H1 (cell line): ENCODE data around the gene TRIM31. TPM values are rescaled to one million over a fixed set of nuclear protein-coding genes. Genes with fewer than 3 reads are reported as not detected.
A peak's percentile ranks its signal among the peaks of the same experiment; 100 is the strongest.

Experiments used
- CTCF ChIA-PET: fragments of 300-600 bp; sonication (Branson Sonifier 250); formaldehyde crosslinking; loops from one replicate; lab custom pipeline; 2021; ENCODE audit not compliant: partially characterized antibody; lab: Charles Lee
- POLR2A ChIA-PET: fragments of 300-600 bp; sonication (Branson Sonifier 250); formaldehyde crosslinking; loops from one replicate; lab custom pipeline; 2021; ENCODE audit warnings: inconsistent platforms; ENCODE audit not compliant: partially characterized antibody; lab: Charles Lee
- DNase-seq, 2 experiments: peaks; one replicate each; pipeline versions ENCODE4 v3.0.0 to v3.0.0-alpha.2; 2010 to 2022; ENCODE audit warnings: low spot score in 2 of 2, low read depth in 1 of 2, mixed read lengths in 1 of 2
- FAIRE-seq: peaks from 2 replicates; lab custom pipeline; 2011; peaks lifted over from hg19 to GRCh38; lab: Jason Lieb, UNC
- H2AFZ ChIP-seq: 2 replicates; pipeline ENCODE4 v1.8.1; 2012; ENCODE audit warnings: low read length, inconsistent platforms
- H2AK5ac ChIP-seq: 2 replicates; pipeline ENCODE4 v1.6.1; 2013; ENCODE audit warnings: low read depth, low read length
- H2BK120ac ChIP-seq: replicated peaks from 2 replicates; pipeline ENCODE3; 2013; ENCODE audit warnings: low read depth, low read length, inconsistent platforms
- H2BK12ac ChIP-seq: 2 replicates; pipeline ENCODE4 v1.6.1; 2013; ENCODE audit warnings: low read depth, low read length
- H2BK15ac ChIP-seq: 2 replicates; pipeline ENCODE4 v1.6.1; 2013; ENCODE audit warnings: low read length
- H2BK20ac ChIP-seq: 2 replicates; pipeline ENCODE4 v1.6.1; 2013; ENCODE audit warnings: low read length
- H2BK5ac ChIP-seq: 2 replicates; pipeline ENCODE4 v1.6.1; 2013; ENCODE audit warnings: low read depth, low read length
- H3K14ac ChIP-seq: 2 replicates; pipeline ENCODE4 v1.6.1; 2013; ENCODE audit warnings: inconsistent platforms; ENCODE audit not compliant: insufficient read length
- H3K18ac ChIP-seq: 2 replicates; pipeline ENCODE4 v1.6.1; 2013; ENCODE audit warnings: low read length; ENCODE audit errors: extremely low read depth
- H3K23ac ChIP-seq: 2 replicates; pipeline ENCODE4 v1.6.1; 2013; ENCODE audit warnings: inconsistent platforms; ENCODE audit not compliant: insufficient read length
- H3K23me2 ChIP-seq: 2 replicates; pipeline ENCODE4 v1.6.1; 2013; ENCODE audit warnings: low read depth, low read length
- H3K27ac ChIP-seq: 2 replicates; pipeline ENCODE4 v1.6.1; 2011; ENCODE audit warnings: low read depth, low read length, inconsistent platforms
- H3K27me3 ChIP-seq, 4 experiments: replicated peaks in 1 of 4; 1 replicate in 1 of 4; 2 replicates in 3 of 4; pipeline versions ENCODE4 v1.6.1 to v1.8.1; 2011 to 2013; ENCODE audit warnings: low read length in 3 of 4, mild to moderate bottlenecking in 3 of 4, inconsistent platforms in 2 of 4, mixed read lengths in 2 of 4, moderate library complexity in 1 of 4; ENCODE audit not compliant: control insufficient read depth in 3 of 4, insufficient read depth in 3 of 4; ENCODE audit errors: extremely low read depth in 1 of 4
- H3K36me3 ChIP-seq, 4 experiments: 2 replicates each; pipeline versions ENCODE4 v1.6.1 to v1.8.1; 2011 to 2013; ENCODE audit warnings: mild to moderate bottlenecking in 4 of 4, low read length in 3 of 4, moderate library complexity in 2 of 4, control low read depth in 1 of 4, inconsistent platforms in 1 of 4; ENCODE audit not compliant: insufficient read depth in 4 of 4, control insufficient read depth in 2 of 4
- H3K4ac ChIP-seq: replicated peaks from 2 replicates; pipeline ENCODE3; 2013; ENCODE audit warnings: low read length, low read depth, mixed read lengths, inconsistent platforms; ENCODE audit not compliant: insufficient read length
- H3K4me1 ChIP-seq, 4 experiments: replicated peaks in 1 of 4; 1 replicate in 1 of 4; 2 replicates in 3 of 4; pipeline versions ENCODE4 v1.6.1 to v1.8.1; 2011 to 2013; ENCODE audit warnings: low read length in 3 of 4, inconsistent platforms in 2 of 4, mixed read lengths in 1 of 4; ENCODE audit not compliant: insufficient read depth in 4 of 4, control insufficient read depth in 3 of 4
- H3K4me2 ChIP-seq, 2 experiments: 2 replicates each; pipeline versions ENCODE4 v1.6.1 to v1.8.1; 2011 to 2013; ENCODE audit warnings: low read depth in 2 of 2, low read length in 2 of 2, control low read depth in 1 of 2, inconsistent platforms in 1 of 2, mild to moderate bottlenecking in 1 of 2; ENCODE audit not compliant: insufficient read depth in 1 of 2
- H3K4me3 ChIP-seq, 4 experiments: fragments of 200-600, 300-600 bp in 1 of 4; sonication (generic), shearing (Covaris generic), sonication (Bioruptor Twin) in 1 of 4; 2 replicates each; pipeline versions ENCODE4 v1.5.1 to v1.8.1; 2011 to 2016; ENCODE audit warnings: low read length in 4 of 4, low read depth in 3 of 4, control low read depth in 2 of 4, inconsistent platforms in 2 of 4, mild to moderate bottlenecking in 2 of 4, mixed read lengths in 1 of 4, moderate library complexity in 1 of 4; ENCODE audit not compliant: insufficient read depth in 2 of 4; ENCODE audit errors: extremely low read depth in 1 of 4
- H3K56ac ChIP-seq: replicated peaks from 2 replicates; pipeline ENCODE3; 2013; ENCODE audit warnings: low read depth, mild to moderate bottlenecking, mixed read lengths, low read length, inconsistent platforms; ENCODE audit not compliant: insufficient read length
- H3K79me1 ChIP-seq: 2 replicates; pipeline ENCODE4 v1.6.1; 2013; ENCODE audit warnings: low read depth, low read length, control low read depth
- H3K79me2 ChIP-seq, 2 experiments: 2 replicates each; pipeline versions ENCODE4 v1.6.1 to v1.8.1; 2012 to 2013; ENCODE audit warnings: low read length in 2 of 2, mild to moderate bottlenecking in 2 of 2, inconsistent platforms in 1 of 2; ENCODE audit not compliant: insufficient read depth in 2 of 2, control insufficient read depth in 1 of 2
- H3K9ac ChIP-seq, 4 experiments: replicated peaks in 1 of 4; 1 replicate in 1 of 4; 2 replicates in 3 of 4; pipeline versions ENCODE4 v1.6.1 to v1.8.1; 2011 to 2013; ENCODE audit warnings: low read depth in 3 of 4, low read length in 3 of 4, control low read depth in 2 of 4, mild to moderate bottlenecking in 2 of 4, moderate library complexity in 2 of 4, inconsistent platforms in 1 of 4; ENCODE audit errors: extremely low read depth in 1 of 4
- H3K9me3 ChIP-seq, 2 experiments: 2 replicates each; pipeline versions ENCODE4 v1.6.1 to v1.8.1; 2012 to 2013; ENCODE audit warnings: mild to moderate bottlenecking in 2 of 2, moderate library complexity in 2 of 2, control low read depth in 1 of 2, inconsistent platforms in 1 of 2, low read depth in 1 of 2, low read length in 1 of 2, mixed read lengths in 1 of 2; ENCODE audit not compliant: insufficient read depth in 2 of 2
- H4K20me1 ChIP-seq, 2 experiments: replicated peaks in 1 of 2; 2 replicates each; pipeline versions ENCODE3 to v1.8.1; 2011 to 2013; ENCODE audit warnings: inconsistent platforms in 2 of 2, low read length in 2 of 2, mild to moderate bottlenecking in 1 of 2; ENCODE audit not compliant: insufficient read depth in 2 of 2, control insufficient read depth in 1 of 2
- H4K5ac ChIP-seq: 2 replicates; pipeline ENCODE4 v1.6.1; 2013; ENCODE audit warnings: low read length, low read depth, mixed read lengths, inconsistent platforms; ENCODE audit not compliant: insufficient read length
- H4K8ac ChIP-seq: 2 replicates; pipeline ENCODE4 v1.8.0; 2013; ENCODE audit warnings: mild to moderate bottlenecking, moderate library complexity, low read length, inconsistent platforms; ENCODE audit not compliant: insufficient read depth; ENCODE audit errors: extremely low read depth
- H4K91ac ChIP-seq: replicated peaks from 2 replicates; pipeline ENCODE3; 2013; ENCODE audit warnings: low read length, mixed read lengths, inconsistent platforms; ENCODE audit not compliant: insufficient read length
- ATF3 ChIP-seq: IDR thresholded peaks from 2 replicates; pipeline ENCODE4 v1.6.1; 2011; ENCODE audit warnings: low read depth, mild to moderate bottlenecking, low read length; ENCODE audit not compliant: insufficient read depth
- CBX8 ChIP-seq: fragments of 300-800, 300-1000 bp; sonication (generic); IDR thresholded peaks from 2 replicates; pipeline ENCODE4 v1.7.1; 2016; ENCODE audit warnings: low read depth, low read length, borderline replicate concordance
- CHD1 ChIP-seq: IDR thresholded peaks from 2 replicates; pipeline ENCODE4 v1.6.1; 2012; ENCODE audit warnings: low read depth, low read length, improper control_type of control experiment
- KDM1A ChIP-seq: fragments of 200-600, 300-600 bp; sonication (generic); IDR thresholded peaks from 2 replicates; pipeline ENCODE4 v1.7.1; 2016; ENCODE audit warnings: mild to moderate bottlenecking, low read length, borderline replicate concordance
- MAX ChIP-seq: IDR thresholded peaks from 2 replicates; pipeline ENCODE4 v1.6.1; 2012; ENCODE audit warnings: inconsistent platforms
- PHF8 ChIP-seq: fragments of 200-600 bp; sonication (generic); conservative IDR thresholded peaks from 2 replicates; pipeline ENCODE4 v1.7.1; 2012; ENCODE audit warnings: low read depth, mild to moderate bottlenecking, inconsistent platforms, low read length, moderate library complexity
- SRF ChIP-seq: IDR thresholded peaks from 2 replicates; pipeline ENCODE4 v1.6.1; 2011; ENCODE audit warnings: mild to moderate bottlenecking, low read depth, low read length, moderate library complexity
- whole genome bisulfite sequencing, 2 experiments: shearing (Covaris generic) in 1 of 2; methylation state at CpG; one replicate each; pipeline versions ENCODE4 v1.1.6 to v1.1.7; 2013 to 2015; ENCODE audit warnings: low lambda C conversion rate in 2 of 2, mixed read lengths in 2 of 2, inconsistent platforms in 1 of 2, low coverage in 1 of 2, missing lambda C conversion rate in 1 of 2; ENCODE audit not compliant: insufficient replicate concordance in 2 of 2, insufficient coverage in 1 of 2, insufficient read length in 1 of 2; ENCODE audit errors: extremely low coverage in 1 of 2, missing lambda C conversion rate in 1 of 2; 5-methylcytosine and 5-hydroxymethylcytosine counted together
- polyA plus RNA-seq, 7 experiments: library from polyadenylated mRNA; depleted of rRNA in 3 of 7; stranded (reverse) in 5 of 7; unstranded in 2 of 7; fragments of >200 nt in 5 of 7; fragments of 200-250 nt in 2 of 7; gene quantifications; 1 replicate in 5 of 7; 2 replicates in 1 of 7; 4 replicates in 1 of 7; pipeline versions ENCODE4 v1.2.1 to v1.2.3, GENCODE V29; 2011 to 2013; ENCODE audit warnings: missing spikeins in 2 of 7, mixed read lengths in 2 of 7
- total RNA-seq: library from RNA; stranded (reverse); fragmentation: NEBNext Ultra II Directional; extraction: Animal tissue kit (Norgen Biotek cat#: 25700); gene quantifications from 2 replicates; pipeline ENCODE4 v1.2.1, GENCODE V29; 2021
- TF ChIP-seq, protein P1 (sequence below): IDR thresholded peaks from 2 replicates; pipeline ENCODE4 v1.6.1; 2012; ENCODE audit warnings: inconsistent platforms

Gene TRIM31
- total and polyA plus RNA-seq, 2 of the 8 experiments (the other 6 are each of a cell fraction or from before 2014, with no cell fraction given), result not detected

DNA sequence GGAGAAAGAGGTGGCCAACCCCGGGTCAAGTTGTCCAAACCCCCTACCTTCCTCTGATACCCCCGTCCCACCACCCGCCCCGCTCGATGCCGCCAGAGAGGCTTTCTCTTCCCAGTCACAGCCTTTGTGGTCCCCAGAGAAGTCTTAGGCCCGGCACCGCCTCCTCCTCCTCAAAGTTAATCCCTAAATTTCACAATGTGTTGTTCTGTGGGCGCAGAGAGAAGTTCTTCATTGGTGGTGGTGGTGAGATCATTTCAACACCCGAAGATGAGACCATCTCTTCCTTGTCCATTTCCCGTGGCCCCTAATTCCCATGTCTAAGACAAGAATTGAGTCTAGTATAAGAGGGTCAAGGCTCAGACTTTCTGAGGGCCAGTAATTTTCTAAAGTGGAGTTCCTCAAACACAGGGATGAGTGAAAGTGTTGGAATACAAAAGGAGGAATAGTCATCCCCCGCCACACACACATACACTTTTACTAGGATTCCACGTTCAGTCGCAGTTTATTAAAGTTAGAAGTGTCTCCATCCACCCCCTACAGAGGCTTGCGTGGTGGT is 10.4 kb downstream of the TRIM31 start:
- Histone ChIP-seq H3K27me3 (peaks cover 32 to 68% (median 60%) of the 10 kb centered on the region in 4 experiments), H3K18ac (no peak overlapping the region), H3K27ac (no peak overlapping the region), H4K91ac (no peak overlapping the region), H3K4me2 (peak overlapping the region; percentile 69 to 79), H2BK12ac (no peak overlapping the region), H3K4me1 (peaks cover 3 to 15% (median 9%) of the 10 kb centered on the region in 4 experiments; a peak in 6 of 7 replicates), H4K5ac (no peak overlapping the region), H3K79me2 (no peaks in the 10 kb centered on the region), H3K56ac (no peak overlapping the region), H3K36me3 (no peaks in the 10 kb centered on the region), H3K4me3 (peak overlapping the region; percentile 8 to 65 (median 26); a peak in 4 of 8 replicates), H3K9ac (no peak overlapping the region), H2BK120ac (no peak overlapping the region), H4K20me1 (no peaks in the 10 kb centered on the region), H3K14ac (no peak overlapping the region), H2BK20ac (no peak overlapping the region), H3K23me2 (peaks cover 10% of the 10 kb centered on the region), H3K4ac (no peak overlapping the region), H2BK5ac (no peak overlapping the region), H2BK15ac (no peak overlapping the region), H2AK5ac (no peak overlapping the region), H2AFZ (no peak overlapping the region), H3K79me1 (no peaks in the 10 kb centered on the region), H3K23ac (no peak overlapping the region), H3K9me3 (no peaks in the 10 kb centered on the region), H4K8ac (no peak overlapping the region)
- 22% methylated on average over 13 of the region's 15 CpGs; no CpG with 5 or more reads in 1 of the 2 experiments for WGBS, 2 experiments
- DNase-seq, result no peak
- TF ChIP-seq CBX8 (no peak), CHD1 (no peak), MAX (no peak), ATF3 (no peak), SRF (no peak), PHF8 (0 out of 2 replicates have a peak, but pooled peaks have one; percentile 8), KDM1A (no peak)
- TF ChIP-seq, protein P1, sequence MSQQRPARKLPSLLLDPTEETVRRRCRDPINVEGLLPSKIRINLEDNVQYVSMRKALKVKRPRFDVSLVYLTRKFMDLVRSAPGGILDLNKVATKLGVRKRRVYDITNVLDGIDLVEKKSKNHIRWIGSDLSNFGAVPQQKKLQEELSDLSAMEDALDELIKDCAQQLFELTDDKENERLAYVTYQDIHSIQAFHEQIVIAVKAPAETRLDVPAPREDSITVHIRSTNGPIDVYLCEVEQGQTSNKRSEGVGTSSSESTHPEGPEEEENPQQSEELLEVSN, result no peak
- no peak for FAIRE-seq
- ChIA-PET POLR2A (interaction anchor here (0.6 to 2.8 kb wide), 12 partner anchors 10 to 363 kb away, joined by 3 to 17 read pairs (median 5); partner anchors contain the start of genes POLR1H, PPP1R11 and TRIM31), CTCF (interaction anchor here (0.5 to 7.2 kb wide), 38 partner anchors 9 to 247 kb away, joined by 3 to 166 read pairs (median 4); partner anchors contain the start of genes RNF39, TRIM15, TRIM31 and TRIM40)
